Left hindlimb (tissue), 1 donor: ENCODE data around the gene ZNF112.
A peak's percentile ranks its signal among the peaks of the same experiment; 100 is the strongest.
"Not testable (repeated sequence)": the region's sequence is repeated elsewhere in the genome, so short reads cannot be mapped to it uniquely, and the experiment has no call there.

ENCODE experiments used
- DNase-seq: peaks from one replicate; pipeline ENCODE4 v3.0.0-alpha.2; 2018

ZNF112 gene

DNA sequence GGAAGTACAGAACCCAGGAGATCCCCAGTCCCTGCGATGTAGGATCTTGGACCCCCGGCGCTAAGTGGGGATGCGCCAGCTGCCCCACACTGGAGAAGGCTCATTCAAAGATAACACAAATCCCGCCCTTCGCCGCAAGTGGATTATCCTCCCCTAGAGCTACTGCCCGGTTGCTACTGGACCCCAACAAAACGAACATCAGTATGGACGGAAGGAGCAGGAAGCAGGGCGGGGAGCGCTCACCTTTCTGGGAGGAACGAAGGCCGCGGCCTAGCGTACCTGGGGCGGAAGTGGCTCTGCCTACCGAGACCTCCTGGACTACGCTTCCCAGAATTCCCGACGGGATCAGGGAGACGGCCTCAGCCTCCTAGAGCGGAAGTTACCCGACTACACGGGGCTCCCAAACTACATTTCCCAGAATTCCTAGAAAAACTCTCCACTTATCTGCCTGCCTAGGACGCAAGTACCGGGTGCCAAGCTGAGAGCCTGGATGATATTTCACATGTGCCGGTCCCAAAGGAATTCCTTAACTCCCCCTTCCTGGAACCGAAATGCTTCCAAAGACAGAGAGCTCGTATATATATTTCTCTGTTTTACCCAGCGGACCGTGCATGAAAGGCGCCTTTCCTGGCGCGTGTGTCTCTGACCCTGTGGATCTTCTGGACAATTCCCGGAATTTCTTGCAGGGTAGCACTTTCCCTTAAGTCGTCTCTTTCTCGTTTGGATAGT is at the start of gene ZNF112:
ZNF112 (minus strand) TSS at position 298 of the 729 bp plus-strand sequence. CDS start 16,141 bp downstream, outside the sequence.
- peak; percentile 92 for DNase-seq

DNA sequence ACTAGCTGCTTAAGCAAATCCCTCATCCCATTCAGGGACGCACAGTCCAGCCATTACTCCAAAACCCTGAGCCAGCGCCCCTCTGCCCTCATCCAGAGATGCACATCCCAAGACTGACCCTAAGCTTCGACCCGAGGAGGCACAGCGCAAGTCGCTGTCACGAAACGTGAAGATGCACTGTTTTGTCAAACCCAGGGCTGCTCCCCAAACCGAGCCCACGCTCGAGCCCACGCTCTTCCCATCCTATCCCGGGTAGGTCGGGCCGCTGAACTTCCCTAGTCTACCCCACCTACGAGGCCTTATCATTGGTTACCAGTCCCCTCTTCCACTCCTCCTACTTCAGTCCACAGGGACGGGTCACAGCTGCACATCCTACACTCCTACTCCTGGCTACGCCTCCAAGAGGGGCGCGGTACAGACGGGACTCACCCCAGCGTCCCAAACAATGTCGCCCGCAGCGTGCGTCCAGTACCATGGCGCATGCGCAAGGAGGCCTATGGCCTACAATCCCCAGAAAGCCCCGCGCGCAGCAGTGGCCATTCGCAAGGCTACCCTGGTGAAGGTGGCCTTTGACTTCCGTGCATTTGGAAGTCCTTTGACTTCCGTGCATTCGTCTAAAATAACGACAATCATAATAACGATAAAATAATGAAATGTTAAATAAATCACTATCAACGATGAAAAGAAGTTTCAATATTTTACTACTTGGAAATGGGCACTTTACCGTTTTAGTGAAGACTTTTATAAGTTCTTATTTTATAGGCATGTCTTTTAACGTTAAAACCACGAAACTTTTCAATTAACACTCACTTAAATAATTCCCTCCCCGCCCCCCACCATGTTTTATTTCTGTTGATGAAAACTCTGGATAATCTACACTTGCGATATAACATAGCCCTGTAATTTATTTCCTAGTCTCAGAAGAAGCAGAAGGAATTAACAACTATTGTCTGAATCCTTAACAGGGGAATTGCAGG is 44.9 kb upstream of the ZNF112 start, which contains the start of gene ZNF285:
ZNF285 (minus strand) TSS at position 470 of the 977 bp plus-strand sequence. CDS start 4,395 bp downstream, outside the sequence.
- peak; percentile 97 for DNase-seq

DNA sequence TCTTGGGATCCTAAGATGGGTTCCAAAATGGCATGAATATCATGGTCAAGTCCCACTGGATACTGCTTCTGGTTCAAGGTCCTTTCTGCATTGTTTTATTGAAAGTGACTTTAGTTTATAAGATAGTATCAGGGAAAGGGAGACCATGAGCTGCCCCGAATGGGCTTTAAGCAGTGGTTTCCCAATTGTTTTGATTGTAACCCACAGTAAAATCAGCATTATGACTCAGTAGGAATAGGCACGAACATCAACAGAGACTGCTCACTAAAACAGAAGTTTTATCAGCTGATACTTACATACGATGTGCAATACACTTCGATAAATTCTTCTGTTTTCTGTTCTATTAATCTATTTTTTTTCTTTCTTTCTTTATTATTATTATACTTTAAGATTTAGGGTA is 32.8 kb upstream of the ZNF112 start:
- DNase-seq, result not testable (repeated sequence)

DNA sequence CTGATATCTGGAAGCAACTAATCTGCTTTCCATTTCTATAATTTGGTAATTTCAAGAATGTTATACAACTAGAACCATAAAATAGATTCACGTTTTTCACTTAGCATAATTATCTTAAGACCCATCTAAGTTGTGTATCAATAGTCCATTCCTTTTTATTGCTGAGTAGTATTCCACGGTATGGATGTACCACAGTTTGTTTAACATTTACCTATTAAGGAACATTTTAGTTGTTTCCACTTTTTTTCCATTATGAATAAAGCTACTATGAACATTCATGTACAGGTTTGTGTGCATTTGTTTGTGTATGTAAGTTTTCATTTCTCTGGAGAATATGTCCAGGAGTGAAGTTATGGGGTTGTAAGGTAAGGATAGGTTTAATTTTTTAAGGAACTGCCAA is 18.3 kb upstream of the ZNF112 start:
- no peak for DNase-seq

DNA sequence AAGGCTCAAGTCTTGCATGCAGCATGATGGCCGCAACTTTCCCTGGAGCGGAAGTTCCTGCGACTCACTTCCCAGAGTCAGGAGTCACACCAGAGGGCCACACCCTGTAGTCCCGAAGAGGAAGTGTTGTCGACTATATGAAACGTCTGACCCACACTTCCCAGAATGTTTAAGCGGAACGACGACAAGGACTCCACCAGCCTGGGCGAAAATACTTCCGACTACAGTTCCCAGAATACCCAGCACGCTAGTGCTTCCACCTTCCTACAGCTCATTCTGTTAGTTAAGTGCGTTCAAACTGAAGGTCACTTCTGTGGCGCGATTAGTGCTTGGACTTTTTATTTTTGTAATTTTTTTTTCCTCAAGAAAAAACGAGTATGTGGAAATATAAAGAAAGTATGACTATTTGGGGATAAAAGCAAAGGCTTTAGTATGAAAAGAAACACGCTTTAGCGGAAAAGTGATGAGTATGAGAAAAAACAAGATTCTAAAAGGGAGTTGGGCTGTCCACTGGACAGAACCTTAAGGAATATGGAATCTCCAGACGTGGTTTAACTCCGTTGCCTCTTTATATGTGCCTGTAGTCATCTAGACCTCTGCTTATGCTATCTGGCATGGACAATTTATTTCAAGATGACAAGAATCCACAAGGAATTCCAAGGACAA is 15.5 kb upstream of the ZNF112 start:
- DNase-seq, result no peak

DNA sequence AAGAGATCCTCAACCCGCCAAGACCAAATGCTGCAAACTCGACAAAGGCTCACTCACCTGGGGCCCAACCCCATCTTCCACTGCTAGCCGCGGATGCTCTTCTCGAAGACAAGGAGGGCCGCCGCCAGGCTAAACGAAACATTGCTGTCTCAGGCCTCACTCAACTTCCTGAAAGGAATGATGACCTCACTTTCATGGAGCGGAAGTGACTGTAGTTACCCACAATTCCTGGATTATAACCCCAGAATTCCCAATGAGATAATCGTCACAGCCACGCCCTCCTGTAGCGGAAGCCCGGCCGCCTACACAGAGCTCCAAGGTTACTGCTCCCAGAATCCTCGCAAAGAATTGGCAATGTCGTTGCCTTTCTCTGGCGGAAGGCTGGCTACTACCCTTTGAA is 10.5 kb upstream of the ZNF112 start:
- no peak for DNase-seq

DNA sequence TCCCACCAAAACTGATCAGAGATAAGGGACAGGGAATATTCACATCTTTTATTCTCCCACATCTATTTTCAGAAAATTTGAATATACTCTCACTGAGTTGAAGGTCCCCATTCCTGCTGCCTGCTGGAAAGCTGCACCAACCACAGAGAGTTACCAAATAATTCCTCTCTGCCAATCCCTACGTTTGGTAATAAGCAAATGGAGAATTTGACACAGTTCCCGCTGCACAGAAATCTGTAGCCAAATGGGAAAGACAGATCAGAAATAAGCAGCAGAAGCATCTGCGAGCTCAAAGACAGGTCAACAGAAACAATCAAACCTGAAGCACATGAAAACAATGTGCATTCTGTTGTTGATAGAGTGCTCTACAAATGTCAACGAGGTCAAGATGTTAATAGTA is 9.9 kb downstream of the ZNF112 start:
- DNase-seq, result no peak

DNA sequence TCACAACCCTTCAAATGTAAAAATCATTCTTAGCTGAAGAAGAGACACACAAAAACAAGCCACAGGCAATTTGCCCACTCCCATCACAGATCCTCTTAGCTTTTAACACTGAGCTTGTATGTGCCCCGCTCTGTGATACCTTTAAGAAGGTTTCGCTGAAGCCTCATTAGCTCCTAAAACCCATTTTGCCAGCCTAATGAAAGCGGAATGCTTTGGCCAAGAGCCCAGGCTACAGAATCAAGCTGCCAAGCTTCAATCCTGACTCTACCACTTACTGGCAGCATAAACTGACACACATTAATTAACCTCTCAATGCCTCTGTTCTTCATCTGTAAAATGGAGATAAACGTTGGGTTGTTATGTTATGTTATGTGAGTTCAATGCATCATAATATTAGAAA is 10.5 kb downstream of the ZNF112 start:
- DNase-seq, result no peak

DNA sequence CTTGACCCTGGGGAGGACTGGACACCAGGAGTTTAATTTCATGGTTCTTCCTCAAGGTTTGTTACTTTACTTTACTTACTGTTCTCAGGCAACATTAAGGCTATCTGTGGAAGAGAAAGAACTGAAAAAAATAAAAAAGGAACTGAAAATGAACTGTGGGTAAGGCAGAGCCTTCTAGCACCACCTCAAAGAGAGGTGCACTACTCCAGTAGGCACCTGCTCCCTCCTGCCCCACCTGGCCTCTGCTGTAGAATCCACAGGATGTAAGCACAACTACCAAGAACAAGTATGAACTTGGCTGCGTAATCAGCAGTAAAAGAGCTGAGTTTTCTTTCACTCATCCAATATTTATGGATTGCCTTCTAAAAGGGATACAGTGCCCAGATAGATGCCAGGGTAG is 12.2 kb downstream of the ZNF112 start:
- no peak for DNase-seq

DNA sequence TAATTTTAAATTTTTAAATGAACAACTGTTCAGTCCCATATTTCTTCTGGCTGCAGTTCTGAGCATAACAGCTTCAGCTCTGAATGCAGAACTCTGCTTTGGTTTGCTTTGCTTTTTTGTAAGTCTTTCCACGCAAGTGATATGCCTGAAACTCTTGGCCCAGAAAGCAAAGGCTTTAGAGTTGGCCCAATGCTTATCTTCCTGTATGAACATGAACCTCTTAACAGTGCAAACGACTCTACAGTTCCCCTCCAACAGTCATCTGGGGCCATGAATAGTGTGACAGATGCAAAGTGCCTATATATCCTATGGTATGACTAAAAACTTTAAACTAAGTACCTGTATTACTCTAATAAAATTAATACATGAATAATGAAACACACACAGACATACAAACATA is 14.7 kb downstream of the ZNF112 start:
- no peak for DNase-seq

DNA sequence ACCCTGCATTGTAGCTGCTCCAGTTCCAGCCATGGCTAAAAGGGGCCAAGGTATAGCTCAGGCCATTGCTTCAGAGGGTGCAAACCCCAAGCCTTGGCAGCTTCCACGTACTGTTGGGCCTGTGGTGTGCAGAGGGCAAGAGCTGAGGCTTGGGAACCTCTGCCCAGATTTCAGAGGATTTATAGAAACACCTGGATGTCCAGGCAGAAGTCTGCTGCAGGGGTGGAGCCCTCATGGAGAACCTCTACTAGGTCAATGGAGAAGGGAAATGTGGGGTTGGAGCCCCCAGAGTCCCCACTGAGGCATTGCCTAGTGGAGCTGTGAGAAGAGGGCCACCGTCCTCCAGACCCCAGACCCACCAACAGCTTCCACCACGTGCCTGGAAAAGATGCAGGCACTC is 21.8 kb downstream of the ZNF112 start:
- not testable (repeated sequence) for DNase-seq

DNA sequence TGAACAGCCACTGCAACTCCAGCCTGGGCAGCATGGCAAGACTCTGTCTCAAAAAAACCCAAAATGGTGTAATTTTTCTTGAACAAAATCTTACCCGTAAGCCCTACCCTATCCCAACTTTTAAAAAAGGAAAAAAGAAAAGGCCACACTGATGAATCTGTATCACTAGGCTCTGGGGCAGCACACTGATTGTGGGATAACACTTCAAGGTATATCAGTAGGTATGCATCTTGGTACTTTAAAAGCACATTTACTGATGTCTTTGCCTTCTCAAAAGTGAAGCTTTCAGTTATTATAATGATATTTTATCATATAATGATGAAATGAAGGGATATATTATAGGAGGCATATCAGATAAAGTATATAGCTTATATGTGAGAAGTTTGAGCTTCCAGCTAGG is 24.3 kb downstream of the ZNF112 start:
- no peak for DNase-seq

DNA sequence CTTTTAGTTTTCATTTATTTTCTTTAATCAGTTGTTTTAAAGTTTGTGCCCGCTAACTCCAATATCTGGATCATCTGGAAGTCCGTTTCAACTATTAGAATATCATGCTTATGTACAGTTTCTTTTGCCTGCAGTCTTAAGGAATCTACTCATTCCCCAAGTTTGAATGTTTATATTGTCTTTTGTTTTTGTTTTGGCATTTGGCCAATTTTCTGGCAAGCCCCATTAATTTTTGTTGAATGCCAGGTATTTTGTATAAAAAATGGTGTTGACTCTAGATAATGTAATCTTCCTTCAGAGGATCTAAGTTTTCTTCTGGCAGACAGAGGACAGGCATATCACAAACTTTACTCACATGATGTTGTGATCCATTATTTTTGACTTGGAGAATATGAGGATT is 40.6 kb downstream of the ZNF112 start:
- no peak for DNase-seq

DNA sequence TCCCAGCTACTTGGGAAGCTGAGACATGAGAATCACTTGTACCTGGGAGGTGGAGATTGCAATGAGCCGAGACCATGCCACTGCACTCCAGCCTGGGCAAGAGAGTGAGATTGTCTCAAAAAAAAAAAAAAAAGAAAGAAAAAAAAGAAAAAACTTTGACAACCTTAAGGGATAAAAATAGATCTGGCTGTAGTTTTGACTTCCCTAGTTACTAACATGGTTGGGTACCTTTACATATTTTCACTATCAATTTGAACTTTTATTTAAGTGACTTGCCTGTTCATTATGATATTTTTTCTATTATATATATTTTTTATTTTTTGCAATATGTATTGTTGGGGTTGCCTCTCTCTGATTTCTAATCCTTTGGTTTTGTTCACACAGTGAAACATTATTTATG is 43.2 kb downstream of the ZNF112 start:
- DNase-seq, result no peak

DNA sequence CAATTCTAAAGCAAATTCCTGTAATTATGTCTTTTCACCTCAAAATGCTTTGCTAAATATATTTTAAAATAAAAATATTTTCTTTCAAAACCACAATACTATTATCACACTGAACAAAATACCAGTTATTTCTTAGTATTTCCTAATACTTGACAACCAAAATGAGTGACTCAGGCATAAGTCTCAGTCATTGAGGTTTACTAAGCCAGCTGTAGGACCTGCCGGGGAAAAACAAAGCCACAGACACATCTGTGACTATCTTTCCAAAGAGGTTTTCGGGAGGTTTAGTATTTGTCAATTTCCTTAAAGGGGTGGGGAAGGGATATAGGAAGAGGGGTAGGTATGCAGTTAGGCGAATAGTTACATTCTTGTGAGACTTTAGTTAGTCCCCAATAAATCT is 48.5 kb downstream of the ZNF112 start:
- DNase-seq, result no peak

DNA sequence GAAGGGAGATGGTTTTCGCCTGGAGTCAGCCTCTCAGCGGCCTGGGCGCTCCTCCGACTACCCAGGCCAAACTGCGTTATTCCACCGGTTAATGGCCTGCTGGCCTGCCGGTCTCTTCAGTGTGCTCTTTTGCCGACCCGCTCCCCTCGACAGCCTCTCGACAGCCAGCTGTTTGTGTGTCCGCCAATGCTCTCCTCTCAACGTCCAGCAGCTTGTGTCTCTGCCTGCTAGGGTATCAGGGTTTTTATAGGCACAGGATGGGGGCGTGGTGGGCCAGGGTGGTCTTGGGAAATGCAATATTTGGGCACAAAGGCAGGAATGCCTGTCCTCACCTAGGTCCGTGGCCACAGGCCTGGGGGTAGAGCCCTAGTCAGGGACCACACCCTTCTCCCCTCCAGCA is 50.2 kb downstream of the ZNF112 start:
- no peak for DNase-seq

DNA sequence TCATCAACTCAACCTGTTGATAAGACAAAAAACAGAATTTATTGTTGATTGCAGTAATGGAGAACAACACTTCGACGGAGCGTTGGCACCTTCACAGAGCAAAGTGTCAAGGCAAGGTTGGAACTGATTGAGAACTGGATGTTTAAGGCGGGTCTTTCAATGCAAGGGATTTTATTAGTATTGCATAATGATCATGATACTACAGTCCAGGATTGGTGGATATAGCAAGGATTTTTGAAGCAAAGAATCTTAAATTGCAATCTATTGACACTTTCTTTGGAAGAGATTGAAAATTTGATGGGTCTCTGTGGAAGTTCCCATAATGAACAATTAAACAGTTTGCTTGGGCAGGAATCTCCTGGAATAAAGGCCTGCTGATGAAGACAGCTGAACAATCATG is 51.0 kb downstream of the ZNF112 start:
- no peak for DNase-seq

DNA sequence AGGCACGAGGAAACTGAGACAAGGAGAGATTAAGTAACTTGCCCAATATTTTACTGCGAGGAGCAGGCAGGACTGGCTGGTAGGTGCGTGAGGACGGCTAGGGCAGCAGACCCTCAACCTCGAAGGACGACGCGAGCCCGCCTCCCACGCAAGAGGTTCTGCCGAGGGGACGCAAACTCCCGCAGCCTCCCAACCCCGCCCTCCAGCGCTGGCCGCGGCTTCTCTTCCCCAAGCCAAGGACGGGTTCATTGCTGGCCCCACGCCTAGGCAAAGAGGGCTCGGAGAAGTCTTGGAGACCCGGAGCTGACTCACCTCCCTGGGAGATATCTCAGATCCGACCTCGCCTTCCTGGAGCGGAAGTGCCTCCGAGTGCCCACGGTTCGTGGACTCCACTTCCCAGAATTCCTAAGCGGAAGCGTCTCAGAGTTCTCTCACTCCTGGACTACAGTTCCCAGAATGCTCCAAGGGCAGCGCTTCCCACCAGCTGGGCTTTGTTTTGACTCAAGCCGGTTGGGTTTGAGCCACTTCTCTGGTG is 51.8 kb downstream of the ZNF112 start, which contains the start of gene ZNF235:
ZNF235 (minus strand) TSS at position 367 of the 535 bp plus-strand sequence. CDS start 1,621 bp downstream, outside the sequence.
- DNase-seq, result peak; percentile 94

DNA sequence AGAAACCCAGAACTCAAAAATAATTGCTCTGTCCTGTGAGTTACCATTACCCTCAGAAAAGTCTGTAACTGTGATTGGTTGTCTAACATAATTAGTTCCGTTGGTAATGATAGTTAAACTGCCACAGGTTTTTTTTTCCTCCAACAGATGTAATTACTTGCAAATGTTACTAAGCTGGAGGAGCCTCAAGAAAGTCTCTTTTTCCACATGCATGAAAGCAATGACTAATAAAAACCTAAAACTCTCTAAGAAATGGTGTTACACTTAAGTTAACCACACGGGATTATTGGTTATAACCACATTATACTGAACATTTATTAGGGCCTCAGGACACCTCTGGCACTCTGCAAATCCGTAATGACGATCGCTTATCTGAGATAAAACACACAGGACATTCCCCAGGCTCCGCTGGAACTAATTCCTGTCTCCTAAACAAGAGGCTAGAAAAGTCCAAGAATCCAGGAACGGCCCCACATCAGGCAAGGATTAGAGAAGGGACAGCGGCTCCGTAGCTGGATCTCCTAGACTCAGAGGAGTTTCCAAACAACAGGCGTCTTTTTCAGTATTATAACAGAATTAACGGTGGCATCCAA is 52.4 kb downstream of the ZNF112 start:
- DNase-seq, result peak; percentile 37

DNA sequence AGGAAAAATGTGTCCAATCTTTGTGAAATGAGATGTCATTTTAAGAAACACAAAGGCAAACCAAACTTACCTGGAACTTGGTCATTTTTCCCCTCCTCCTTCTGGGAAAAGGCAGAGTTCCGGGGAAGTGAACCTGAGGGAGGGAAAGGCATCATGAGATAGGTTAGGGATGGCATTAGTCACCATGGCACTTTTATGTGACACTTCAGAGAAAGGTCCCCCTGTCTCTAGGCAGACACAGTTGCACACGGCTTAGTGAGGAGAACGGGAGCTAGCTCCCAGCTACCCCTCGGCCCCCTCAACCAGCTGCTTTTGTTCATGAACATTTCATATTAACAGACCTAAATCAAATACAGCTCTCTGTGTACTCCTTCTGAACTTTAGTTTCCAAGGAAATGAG is 53.2 kb downstream of the ZNF112 start:
- DNase-seq, result no peak

DNA sequence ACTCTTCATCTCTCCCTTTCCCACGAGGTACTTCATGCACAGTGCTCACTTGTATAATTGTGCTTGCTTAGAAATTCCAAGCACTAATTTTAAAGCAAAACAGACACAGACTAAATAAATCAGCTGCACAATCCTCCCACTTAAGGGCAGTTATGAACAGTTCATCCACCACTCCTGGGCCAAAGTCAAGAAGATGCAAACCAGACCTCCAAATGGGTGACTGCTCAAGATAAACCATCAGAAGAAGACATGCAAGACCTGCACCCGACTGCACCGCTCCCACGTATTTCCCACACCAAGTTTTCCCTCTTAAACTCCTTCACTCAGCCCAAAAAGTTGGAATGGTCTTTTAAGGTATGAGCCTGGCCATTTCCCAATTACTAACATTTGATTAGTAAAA is 71.5 kb downstream of the ZNF112 start:
- no peak for DNase-seq

DNA sequence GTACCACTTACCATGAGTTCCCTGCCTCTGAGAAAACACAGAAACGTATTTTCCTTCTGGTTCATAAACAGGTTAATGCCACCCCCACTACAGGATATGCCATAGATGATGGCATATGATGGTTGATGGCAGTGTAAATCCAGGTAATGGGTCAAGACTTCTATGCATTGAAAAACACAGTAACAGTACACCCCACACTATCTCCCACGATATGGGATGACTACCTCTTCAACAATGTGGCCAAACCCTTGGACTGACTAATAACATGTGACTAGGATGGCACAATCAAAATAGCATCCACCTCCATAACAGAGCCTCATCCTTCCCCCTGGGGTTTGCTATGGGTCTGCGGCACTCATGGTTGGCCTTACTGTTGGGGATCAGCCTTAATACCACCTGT is 73.6 kb downstream of the ZNF112 start:
- DNase-seq, result no peak
